Gastroesophageal sphincter (tissue), 3 donors: ENCODE results near the gene SNED1.

ENCODE experiments used
- CTCF ChIP-seq, 4 experiments: fragments of 200-600 bp in 2 of 4; fragments of 450-650 bp in 2 of 4; sonication (generic) in 1 of 4; IDR thresholded peaks; one replicate each; pipeline ENCODE4 v1.5.1; 2017 to 2019; ENCODE audit warnings: antibody characterized with exemption in 4 of 4, mild to moderate bottlenecking in 2 of 4, moderate library complexity in 2 of 4
- EP300 ChIP-seq: sonication (generic); formaldehyde crosslinking; IDR thresholded peaks from one replicate; pipeline ENCODE4 v1.6.1; 2017; ENCODE audit warnings: antibody characterized with exemption, mild to moderate bottlenecking
- POLR2A ChIP-seq, 2 donors: fragments of 450-650 bp; IDR thresholded peaks; one replicate each; pipeline ENCODE4 v1.6.1; 2017; ENCODE audit warnings: antibody characterized with exemption in 2 of 2, mild to moderate bottlenecking in 2 of 2, moderate library complexity in 1 of 2
- POLR2AphosphoS5 ChIP-seq: sonication (generic); formaldehyde crosslinking; IDR thresholded peaks from one replicate; pipeline ENCODE4 v1.6.1; 2017; ENCODE audit warnings: antibody characterized with exemption

GRCh38 chr2:241136661-241137260, 138.3 kb downstream of the SNED1 start:
- TF ChIP-seq POLR2A (IDR thresholded peaks at IDR 0.05) = no peak
- no peak for TF ChIP-seq POLR2AphosphoS5
- no peak for TF ChIP-seq CTCF (IDR thresholded peaks at IDR 0.05)
- TF ChIP-seq EP300 = no peak
